Measurements from ENCODE around the gene CREG2. TPM values are rescaled to one million over a fixed set of nuclear protein-coding genes. Genes with fewer than 3 reads are reported as not detected.

Gene CREG2
- total RNA-seq, 2 experiments from 2014 or later, result not detected

DNA sequence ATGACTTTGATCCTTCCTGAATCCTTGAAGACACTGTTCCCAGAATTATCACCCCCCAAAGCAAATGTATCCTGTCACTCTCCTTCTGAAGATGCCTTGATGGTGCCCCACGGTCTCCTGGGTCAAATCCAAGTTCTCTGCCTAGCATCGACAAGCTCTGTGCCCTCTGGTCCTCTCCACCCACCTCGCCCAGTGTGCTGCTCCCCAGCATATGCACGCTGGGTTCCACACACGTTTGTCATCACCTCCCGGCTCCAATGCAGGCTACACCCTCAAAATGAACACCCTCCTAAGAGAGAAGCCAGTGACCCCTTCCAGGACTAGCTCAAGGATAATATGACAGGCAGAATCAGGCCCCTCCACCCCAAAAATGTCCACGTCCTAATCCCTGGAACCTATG lies 39.5 kb upstream of the CREG2 start:
- Mint-ChIP-seq H3K9me3 (ENCODE audit: low read depth) (no peaks in the 10 kb centered on the region), H3K36me3 (ENCODE audit: low read depth) (no peaks in the 10 kb centered on the region), H3K27ac (no peak overlapping the region), H3K4me3 (no peak overlapping the region), H3K27me3 (no peaks in the 10 kb centered on the region), H3K4me1 (no peaks in the 10 kb centered on the region)
- ChIA-PET CTCF (interaction anchor here (1.5 kb wide), 1 partner anchor 10 kb away, joined by 3 read pairs; no protein-coding TSS in a partner anchor), POLR2A (no interaction called here)
- ATAC-seq (no peak), DNase-seq (no peak)
- intact Hi-C loops (cut with DNase I, micrococcal nuclease), result no loop called here

DNA sequence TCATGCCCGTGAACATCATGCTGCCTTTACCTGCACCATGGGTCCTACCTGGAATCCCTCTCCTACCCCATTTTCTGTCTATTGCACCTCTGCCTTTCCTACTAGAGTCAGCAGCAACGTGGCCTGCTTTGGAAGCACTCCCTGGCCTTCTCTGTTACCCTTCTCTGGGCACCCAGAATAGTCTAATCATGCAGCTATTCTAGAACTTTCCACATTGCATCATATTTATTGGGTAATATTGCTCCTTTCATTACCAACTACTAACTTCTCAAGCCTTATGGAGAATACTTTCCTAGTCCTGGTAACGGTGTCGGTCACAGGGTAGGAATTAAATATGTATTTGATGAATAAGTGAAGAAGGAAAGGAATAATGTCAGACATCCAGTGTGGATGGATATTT lies 33.3 kb upstream of the CREG2 start:
- intact Hi-C loops (cut with DNase I, micrococcal nuclease), result no loop called here
- CTCF ChIA-PET, result interaction anchor here (0.8 to 1.8 kb wide), 3 partner anchors 10 to 410 kb away, joined by 3 to 6 read pairs (median 5); no protein-coding TSS in a partner anchor

DNA sequence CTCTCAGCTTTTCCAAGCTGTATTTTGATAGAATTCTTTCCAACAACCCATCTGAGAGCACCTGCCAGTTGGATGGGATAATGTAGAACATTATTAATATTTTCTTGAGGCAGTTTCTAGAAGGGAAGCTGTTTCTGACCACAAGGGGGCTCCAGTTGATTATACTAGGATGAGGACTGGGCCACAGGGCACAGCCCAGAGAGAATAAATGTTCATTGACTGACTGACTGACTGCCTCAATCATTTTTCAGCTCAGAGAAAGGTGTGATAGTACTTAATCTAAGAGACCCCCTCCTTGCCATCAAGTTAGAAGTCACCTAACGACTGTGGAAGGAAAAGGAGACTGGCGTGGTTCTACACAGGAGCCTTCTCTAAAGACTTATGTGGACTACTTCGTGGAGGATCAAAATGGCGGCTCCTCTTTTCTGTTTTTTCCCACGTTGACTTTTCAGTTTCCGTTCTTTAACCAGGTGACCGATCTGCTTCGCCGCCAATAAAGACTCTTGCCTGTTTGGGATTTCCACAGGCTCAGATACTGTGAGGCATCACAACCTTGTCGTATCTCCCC lies 31.9 kb upstream of the CREG2 start:
- Mint-ChIP-seq H3K27me3 (no peaks in the 10 kb centered on the region), H3K4me3 (no peak overlapping the region), H3K27ac (no peak overlapping the region), H3K36me3 (ENCODE audit: low read depth) (no peaks in the 10 kb centered on the region), H3K4me1 (no peaks in the 10 kb centered on the region), H3K9me3 (ENCODE audit: low read depth) (no peaks in the 10 kb centered on the region)
- ChIA-PET CTCF (interaction anchor here (0.6 to 3.2 kb wide), 27 partner anchors 11 to 930 kb away, joined by 3 to 27 read pairs (median 4); no protein-coding TSS in a partner anchor), POLR2A (no interaction called here)
- intact Hi-C loops (cut with DNase I, micrococcal nuclease), result loop anchor here (1.0 to 5.0 kb wide), 6 partner anchors 278 to 1030 kb away; partner anchors contain the start of gene MAP4K4 (in 1 of the 2)
- DNase-seq (peak; percentile 75), ATAC-seq (peak; percentile 84)

More for the DNA sequence above, 33.3 kb upstream of the CREG2 start:
- H3K27me3 Mint-ChIP-seq, result no peaks in the 10 kb centered on the region
- H3K4me1 Mint-ChIP-seq, result no peaks in the 10 kb centered on the region
- no peak overlapping the region for H3K27ac Mint-ChIP-seq
- H3K9me3 Mint-ChIP-seq (ENCODE audit: low read depth), result no peaks in the 10 kb centered on the region
- ATAC-seq, result no peak
- POLR2A ChIA-PET, result no interaction called here
- no peaks in the 10 kb centered on the region for H3K36me3 Mint-ChIP-seq (ENCODE audit: low read depth)
- no peak overlapping the region for H3K4me3 Mint-ChIP-seq
- no peak for DNase-seq

DNA sequence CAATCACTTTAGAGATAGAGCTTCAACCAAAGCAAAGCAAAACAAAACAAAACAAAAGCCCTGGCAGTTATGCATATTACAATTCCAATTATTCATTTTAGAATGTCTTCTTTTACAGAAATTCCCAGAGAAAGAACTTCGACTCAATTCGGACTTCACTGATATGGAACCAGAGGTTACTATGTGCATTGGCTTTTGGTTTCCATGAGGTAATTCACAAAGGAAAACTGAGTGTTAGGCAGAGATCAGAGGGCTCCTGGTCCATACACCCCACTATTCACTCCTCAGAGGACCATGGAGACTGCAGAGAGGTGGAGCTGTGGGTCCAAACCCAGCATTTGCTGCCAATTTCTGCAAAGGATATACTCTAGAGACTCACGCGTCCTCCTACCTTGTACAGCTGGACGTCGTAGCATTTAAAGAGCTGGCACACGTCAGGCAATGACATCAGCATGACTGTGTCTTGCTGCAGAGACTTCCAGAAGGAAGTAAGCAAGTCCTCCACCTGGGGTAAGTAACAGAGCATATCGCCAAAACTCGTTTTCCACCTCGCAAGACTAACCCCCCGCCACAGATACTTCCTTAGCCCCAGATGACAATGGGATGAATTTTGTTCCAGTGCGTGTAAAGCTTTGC lies 31.3 kb upstream of the CREG2 start:
- Mint-ChIP-seq H3K27ac (no peak overlapping the region), H3K4me1 (no peaks in the 10 kb centered on the region), H3K36me3 (ENCODE audit: low read depth) (no peaks in the 10 kb centered on the region), H3K4me3 (no peak overlapping the region), H3K27me3 (no peaks in the 10 kb centered on the region), H3K9me3 (ENCODE audit: low read depth) (no peaks in the 10 kb centered on the region)
- POLR2A ChIA-PET, result interaction anchor here (0.6 kb wide), 1 partner anchor 49 kb away, joined by 3 read pairs; no protein-coding TSS in a partner anchor
- no peak for DNase-seq
- no peak for ATAC-seq
- intact Hi-C loops (cut with DNase I, micrococcal nuclease), result loop anchor here (1.0 to 5.0 kb wide), 6 partner anchors 279 to 1030 kb away; partner anchors contain the start of gene MAP4K4 (in 1 of the 2)
- CTCF ChIA-PET, result interaction anchor here (0.6 to 3.2 kb wide), 32 partner anchors 10 to 931 kb away, joined by 3 to 27 read pairs (median 4); no protein-coding TSS in a partner anchor

DNA sequence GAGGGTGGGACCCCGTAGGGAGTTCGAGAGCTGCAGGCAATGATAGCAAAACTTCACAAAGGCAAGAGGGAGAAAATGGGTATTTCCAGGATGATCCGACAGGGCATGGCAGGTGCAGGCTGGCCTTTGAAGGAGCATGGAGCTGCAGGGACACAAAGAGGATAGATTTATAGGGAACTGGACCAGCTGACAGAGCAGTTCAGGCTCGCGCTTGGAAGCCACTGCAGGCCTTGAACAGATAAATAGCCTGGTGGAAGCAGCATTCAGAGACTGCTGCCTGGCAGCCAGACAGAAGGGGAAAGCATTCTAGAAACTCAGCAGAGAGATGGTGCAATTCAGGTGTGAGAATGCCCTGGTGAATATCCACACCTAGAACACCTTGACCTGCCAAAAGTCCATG lies 29.3 kb upstream of the CREG2 start:
- Mint-ChIP-seq H3K4me1 (no peaks in the 10 kb centered on the region), H3K27me3 (no peaks in the 10 kb centered on the region), H3K27ac (no peak overlapping the region), H3K4me3 (no peak overlapping the region), H3K9me3 (ENCODE audit: low read depth) (no peaks in the 10 kb centered on the region), H3K36me3 (ENCODE audit: low read depth) (no peaks in the 10 kb centered on the region)
- DNase-seq, result no peak
- ChIA-PET POLR2A (no interaction called here), CTCF (interaction anchor here (0.8 to 3.2 kb wide), 7 partner anchors 8 to 415 kb away, joined by 3 to 27 read pairs (median 3); no protein-coding TSS in a partner anchor)
- intact Hi-C loops (cut with DNase I, micrococcal nuclease), result loop anchor here in 1 of 2 experiments (5.0 kb wide), 2 partner anchors 281 to 431 kb away; partner anchors contain the start of gene MAP4K4
- no peak for ATAC-seq

DNA sequence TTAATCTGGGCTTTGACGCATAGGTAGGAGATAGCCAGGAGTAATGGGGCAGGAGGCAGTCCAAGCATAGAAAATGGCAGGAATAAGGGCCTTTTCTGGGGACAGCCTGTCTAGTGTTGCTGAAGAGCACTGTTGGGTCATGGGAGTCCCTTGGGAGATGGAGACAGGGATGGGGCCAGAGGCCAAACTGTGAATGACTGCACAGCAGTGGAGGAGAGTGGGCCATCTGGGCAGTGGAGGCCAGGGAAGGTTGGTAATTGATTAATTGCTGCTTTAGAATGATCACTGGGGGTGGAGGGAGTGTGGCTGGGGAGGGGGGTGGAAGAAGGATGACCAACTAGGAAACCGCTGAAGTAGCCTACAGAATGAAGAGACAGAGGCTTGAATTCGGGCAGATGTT lies 28.6 kb upstream of the CREG2 start:
- H3K9me3 Mint-ChIP-seq (ENCODE audit: low read depth), result no peaks in the 10 kb centered on the region
- intact Hi-C loops (cut with DNase I, micrococcal nuclease), result loop anchor here in 1 of 2 experiments (1.0 to 5.0 kb wide), 3 partner anchors 74 to 431 kb away; partner anchors contain the start of gene MAP4K4
- H3K4me1 Mint-ChIP-seq, result no peaks in the 10 kb centered on the region
- ChIA-PET POLR2A (no interaction called here), CTCF (interaction anchor here (1.1 kb wide), 1 partner anchor 15 kb away, joined by 3 read pairs; no protein-coding TSS in a partner anchor)
- ATAC-seq, result no peak
- H3K4me3 Mint-ChIP-seq, result no peak overlapping the region
- no peaks in the 10 kb centered on the region for H3K27me3 Mint-ChIP-seq
- H3K27ac Mint-ChIP-seq, result no peak overlapping the region
- H3K36me3 Mint-ChIP-seq (ENCODE audit: low read depth), result no peaks in the 10 kb centered on the region
- DNase-seq, result no peak

DNA sequence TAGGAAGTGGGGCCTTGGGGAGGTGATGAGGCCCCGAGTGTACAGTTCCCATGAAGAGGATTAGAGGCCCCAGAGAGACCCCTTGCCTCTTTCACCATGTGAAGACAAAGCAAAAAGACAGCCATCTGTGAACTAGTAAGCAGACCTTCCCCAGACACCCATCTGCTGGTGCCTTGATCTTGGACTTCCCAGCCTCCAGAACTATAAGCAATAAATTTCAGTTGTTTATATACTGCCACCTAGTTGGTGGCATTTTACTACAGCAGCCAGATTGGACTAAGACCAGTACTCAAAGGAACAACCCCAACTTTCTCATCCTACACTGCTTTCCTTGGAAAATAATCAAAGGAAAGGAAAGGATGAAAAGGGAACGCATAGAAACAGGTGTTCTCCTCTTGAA lies 27.9 kb upstream of the CREG2 start:
- intact Hi-C loops (cut with DNase I, micrococcal nuclease), result loop anchor here in 1 of 2 experiments (1.0 to 5.0 kb wide), 3 partner anchors 73 to 432 kb away; partner anchors contain the start of gene MAP4K4
- ChIA-PET POLR2A (no interaction called here), CTCF (no interaction called here)

DNA sequence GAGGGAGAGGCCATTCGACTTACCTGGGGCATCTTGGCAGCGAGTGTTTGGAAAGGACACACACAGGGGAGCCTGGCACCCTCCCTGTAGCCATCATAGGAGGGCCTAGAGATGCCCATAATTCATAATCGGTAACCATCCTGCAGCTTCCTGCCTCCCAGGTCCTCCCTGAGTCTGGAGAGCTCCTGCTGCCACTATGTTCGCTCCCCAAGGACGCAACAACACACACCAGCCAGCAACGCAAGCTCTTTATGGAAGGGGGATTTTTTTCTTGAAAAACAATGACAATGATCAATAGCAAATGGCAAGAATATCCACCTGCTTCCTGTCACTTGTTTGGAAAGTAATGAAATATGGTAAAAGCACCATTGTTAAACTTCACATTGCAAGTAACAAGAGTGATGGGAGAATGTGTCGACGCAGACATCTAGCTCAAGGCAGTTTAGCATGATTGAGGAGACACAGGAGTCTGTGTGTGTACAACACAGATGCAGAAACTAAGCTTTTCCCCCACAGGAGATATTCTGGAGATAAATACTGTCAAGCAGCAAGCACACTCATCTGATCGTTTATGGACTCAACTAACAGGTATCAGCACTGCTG lies 24.9 kb upstream of the CREG2 start:
- H3K4me1 Mint-ChIP-seq, result no peaks in the 10 kb centered on the region
- no peaks in the 10 kb centered on the region for H3K27me3 Mint-ChIP-seq
- H3K9me3 Mint-ChIP-seq (ENCODE audit: low read depth), result no peaks in the 10 kb centered on the region
- ChIA-PET CTCF (interaction anchor here (0.8 kb wide), 2 partner anchors 30 to 191 kb away, joined by 3 read pairs; no protein-coding TSS in a partner anchor), POLR2A (no interaction called here)
- intact Hi-C loops (cut with DNase I, micrococcal nuclease), result no loop called here
- no peak overlapping the region for H3K4me3 Mint-ChIP-seq
- DNase-seq (no peak), ATAC-seq (no peak)
- no peak overlapping the region for H3K27ac Mint-ChIP-seq
- no peaks in the 10 kb centered on the region for H3K36me3 Mint-ChIP-seq (ENCODE audit: low read depth)

More for the DNA sequence above, 27.9 kb upstream of the CREG2 start:
- Mint-ChIP-seq H3K9me3 (ENCODE audit: low read depth) (no peaks in the 10 kb centered on the region), H3K36me3 (ENCODE audit: low read depth) (no peaks in the 10 kb centered on the region), H3K4me1 (no peaks in the 10 kb centered on the region), H3K27ac (no peak overlapping the region), H3K27me3 (no peaks in the 10 kb centered on the region), H3K4me3 (no peak overlapping the region)
- DNase-seq (no peak), ATAC-seq (no peak)

DNA sequence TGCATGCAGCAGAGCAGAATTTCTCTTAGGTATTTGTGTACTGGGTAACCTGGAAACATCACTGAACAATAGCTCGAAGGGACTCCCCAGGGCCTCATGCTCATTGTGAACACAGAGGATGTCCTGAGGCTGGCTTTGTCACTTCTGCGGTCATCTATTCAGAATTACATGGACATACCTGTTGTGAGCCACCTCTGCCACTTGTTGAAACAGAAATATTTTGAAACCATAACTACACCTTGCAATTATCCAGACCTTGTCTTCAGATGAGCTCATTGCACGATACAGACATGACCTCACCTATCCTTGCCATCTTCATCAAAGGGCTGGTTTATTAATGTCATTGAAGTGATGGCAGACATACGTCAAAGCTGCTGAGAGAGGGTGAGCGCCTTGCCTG lies 23.4 kb upstream of the CREG2 start:
- Mint-ChIP-seq H3K9me3 (ENCODE audit: low read depth) (no peaks in the 10 kb centered on the region), H3K4me1 (no peaks in the 10 kb centered on the region), H3K27ac (no peak overlapping the region), H3K4me3 (no peak overlapping the region), H3K27me3 (no peaks in the 10 kb centered on the region), H3K36me3 (ENCODE audit: low read depth) (no peaks in the 10 kb centered on the region)
- intact Hi-C loops (cut with DNase I, micrococcal nuclease), result no loop called here
- POLR2A ChIA-PET, result no interaction called here
- ATAC-seq, result no peak
- CTCF ChIA-PET, result interaction anchor here (1.1 kb wide), 1 partner anchor 11 kb away, joined by 5 read pairs; no protein-coding TSS in a partner anchor
- no peak for DNase-seq

DNA sequence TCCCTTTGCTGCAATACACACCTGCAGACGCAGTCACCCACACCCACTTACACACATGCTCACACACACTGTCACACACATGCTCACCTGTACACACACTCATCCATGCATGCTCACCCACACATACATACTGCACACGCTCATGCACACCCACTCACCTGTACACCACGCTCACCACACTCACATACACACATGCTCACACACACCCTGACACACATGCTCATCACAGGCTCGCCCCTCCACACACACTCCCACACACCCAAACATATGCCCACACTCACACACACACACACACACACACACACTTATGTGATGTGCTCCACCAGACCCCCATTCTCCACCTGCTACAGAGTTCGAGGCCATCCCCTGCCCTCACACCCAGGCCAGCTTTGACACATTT lies 22.8 kb upstream of the CREG2 start:
- Mint-ChIP-seq H3K4me3 (no peak overlapping the region), H3K4me1 (no peaks in the 10 kb centered on the region), H3K27me3 (no peaks in the 10 kb centered on the region), H3K9me3 (ENCODE audit: low read depth) (no peaks in the 10 kb centered on the region), H3K27ac (no peak overlapping the region), H3K36me3 (ENCODE audit: low read depth) (no peaks in the 10 kb centered on the region)
- POLR2A ChIA-PET, result no interaction called here
- CTCF ChIA-PET, result interaction anchor here (0.8 kb wide), 1 partner anchor 170 kb away, joined by 3 read pairs; no protein-coding TSS in a partner anchor
- ATAC-seq, result no peak
- no peak for DNase-seq
- intact Hi-C loops (cut with DNase I, micrococcal nuclease), result no loop called here

DNA sequence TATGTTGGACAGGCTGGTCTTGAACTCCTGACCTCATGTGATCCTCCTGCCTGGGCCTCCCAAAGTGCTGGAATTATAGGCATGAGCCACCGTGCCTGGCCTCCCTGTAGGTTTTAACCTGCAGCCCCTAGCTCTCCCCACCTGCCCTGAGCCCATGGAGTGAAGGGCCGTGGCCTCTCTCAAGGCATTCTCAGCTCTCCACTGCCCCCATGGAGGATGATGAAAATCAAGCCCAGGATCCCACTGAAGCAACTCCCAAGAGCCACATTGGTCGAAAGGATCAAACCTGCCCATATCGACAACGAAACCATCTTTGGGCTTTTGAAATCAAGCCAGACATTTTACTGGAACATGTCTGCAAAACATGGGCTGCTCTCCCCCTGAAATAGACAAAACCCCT lies 22.4 kb upstream of the CREG2 start:
- POLR2A ChIA-PET, result no interaction called here
- no peaks in the 10 kb centered on the region for H3K4me1 Mint-ChIP-seq
- no peak for ATAC-seq
- DNase-seq, result no peak
- H3K9me3 Mint-ChIP-seq (ENCODE audit: low read depth), result no peaks in the 10 kb centered on the region
- CTCF ChIA-PET, result interaction anchor here (0.8 kb wide), 2 partner anchors 134 to 169 kb away, joined by 3 read pairs; no protein-coding TSS in a partner anchor
- no peak overlapping the region for H3K27ac Mint-ChIP-seq
- no peaks in the 10 kb centered on the region for H3K36me3 Mint-ChIP-seq (ENCODE audit: low read depth)
- H3K27me3 Mint-ChIP-seq, result no peaks in the 10 kb centered on the region
- intact Hi-C loops (cut with DNase I, micrococcal nuclease), result no loop called here
- H3K4me3 Mint-ChIP-seq, result no peak overlapping the region

All from activated CD4-positive, alpha-beta T cell treated with anti-CD3 and anti-CD28 coated beads for 36 hours (primary cell).